HepG2 (cell line): ENCODE measurements around the gene ARHGAP22.

ENCODE experiments used
- ARID4A ChIP-seq: sonication (generic); formaldehyde crosslinking; IDR thresholded peaks from 2 replicates; pipeline ENCODE4 v1.5.0; 2020; ENCODE audit warnings: mild to moderate bottlenecking, missing genetic modification reagents, borderline replicate concordance
- CCAR2 ChIP-seq: fragments of 200-400 bp; formaldehyde crosslinking; optimal IDR thresholded peaks from 2 replicates; pipeline ENCODE3; 2018; ENCODE audit warnings: low read depth, mild to moderate bottlenecking, low read length, moderate library complexity
- CTCF ChIP-seq: sonication (generic); formaldehyde crosslinking; IDR thresholded peaks from 2 replicates; pipeline ENCODE4 v1.5.0; 2020; ENCODE audit warnings: mild to moderate bottlenecking, missing genetic modification reagents, moderate library complexity
- DPF2 ChIP-seq: sonication (generic); formaldehyde crosslinking; IDR thresholded peaks from 2 replicates; pipeline ENCODE4 v1.4.0; 2020; ENCODE audit warnings: mild to moderate bottlenecking, low read depth, missing genetic modification reagents, borderline replicate concordance
- TARDBP ChIP-seq: sonication (generic); formaldehyde crosslinking; IDR thresholded peaks from 2 replicates; pipeline ENCODE4 v1.8.0; 2022; ENCODE audit warnings: mild to moderate bottlenecking, missing genetic modification reagents
- TGIF2 ChIP-seq: IDR thresholded peaks from 2 replicates; pipeline ENCODE4 v1.6.1; 2016; ENCODE audit warnings: control low read depth, missing compliant biosample characterization
- ZEB1 ChIP-seq: IDR thresholded peaks from 2 replicates; pipeline ENCODE4 v1.6.1; 2012; ENCODE audit warnings: mild to moderate bottlenecking, low read depth, inconsistent platforms; ENCODE audit not compliant: insufficient replicate concordance
- ZFP37 ChIP-seq: sonication (generic); formaldehyde crosslinking; IDR thresholded peaks from 2 replicates; pipeline ENCODE4 v1.4.0; 2020; ENCODE audit warnings: missing genetic modification reagents, borderline replicate concordance
- ZFX ChIP-seq: sonication (generic); formaldehyde crosslinking; IDR thresholded peaks from 2 replicates; pipeline ENCODE4 v1.4.0; 2020; ENCODE audit warnings: mild to moderate bottlenecking, low read depth, missing genetic modification reagents, moderate library complexity
- ZNF354B ChIP-seq: sonication (generic); formaldehyde crosslinking; IDR thresholded peaks from 2 replicates; pipeline ENCODE4 v1.8.0; 2022; ENCODE audit warnings: mild to moderate bottlenecking, missing genetic modification reagents
- TF ChIP-seq, protein P1 (sequence below): sonication (generic); formaldehyde crosslinking; IDR thresholded peaks from 2 replicates; pipeline ENCODE4 v1.9.0; 2022; ENCODE audit warnings: low read depth, missing genetic modification reagents

GRCh38 chr10:48608976-48609375, 4.1 kb upstream of the ARHGAP22 start:
- TF ChIP-seq ZFP37 (CRISPR knock-in tag): no peak
- TF ChIP-seq, protein P1, sequence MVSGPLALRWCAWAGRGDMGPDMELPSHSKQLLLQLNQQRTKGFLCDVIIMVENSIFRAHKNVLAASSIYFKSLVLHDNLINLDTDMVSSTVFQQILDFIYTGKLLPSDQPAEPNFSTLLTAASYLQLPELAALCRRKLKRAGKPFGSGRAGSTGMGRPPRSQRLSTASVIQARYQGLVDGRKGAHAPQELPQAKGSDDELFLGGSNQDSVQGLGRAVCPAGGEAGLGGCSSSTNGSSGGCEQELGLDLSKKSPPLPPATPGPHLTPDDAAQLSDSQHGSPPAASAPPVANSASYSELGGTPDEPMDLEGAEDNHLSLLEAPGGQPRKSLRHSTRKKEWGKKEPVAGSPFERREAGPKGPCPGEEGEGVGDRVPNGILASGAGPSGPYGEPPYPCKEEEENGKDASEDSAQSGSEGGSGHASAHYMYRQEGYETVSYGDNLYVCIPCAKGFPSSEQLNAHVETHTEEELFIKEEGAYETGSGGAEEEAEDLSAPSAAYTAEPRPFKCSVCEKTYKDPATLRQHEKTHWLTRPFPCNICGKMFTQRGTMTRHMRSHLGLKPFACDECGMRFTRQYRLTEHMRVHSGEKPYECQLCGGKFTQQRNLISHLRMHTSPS (CRISPR knock-in tag): no peak
- no peak for TF ChIP-seq CCAR2
- no peak for TF ChIP-seq CTCF
- no peak for TF ChIP-seq ARID4A (CRISPR knock-in tag)
- no peak for TF ChIP-seq ZEB1
- no peak for TF ChIP-seq TGIF2 (CRISPR knock-in tag)
- TF ChIP-seq DPF2 (CRISPR knock-in tag): no peak
- no peak for TF ChIP-seq TARDBP (CRISPR knock-in tag)
- TF ChIP-seq ZFX: no peak
- no peak for TF ChIP-seq ZNF354B (CRISPR knock-in tag)
